ENCODE data around the gene MBD2. TPM values are rescaled to one million over a fixed set of nuclear protein-coding genes. Genes with fewer than 3 reads are reported as not detected.

The MBD2 gene
- total RNA-seq, 1 experiment from 2014 or later = 79.1 TPM

- BruUV-seq (replicated peaks) = no TSS peak
- Histone ChIP-seq H3K9ac (ENCODE audit: low read length) (no peak overlapping the region), H3K36me3 (ENCODE audit: control insufficient read depth in 1 of 2, insufficient read depth in 2 of 2, low read length in 2 of 2) (peaks cover 9 to 26% of the 10 kb centered on the region in 2 experiments; a peak in 3 of 4 replicates), H4K20me1 (ENCODE audit: insufficient read depth) (no peaks in the 10 kb centered on the region), H3K27me3 (ENCODE audit: insufficient read depth, low read length) (no peaks in the 10 kb centered on the region), H3K27ac (ENCODE audit: low read depth, low read length) (no peak overlapping the region), H2AFZ (ENCODE audit: low read depth, low read length, poor library complexity, severe bottlenecking) (no peak overlapping the region), H3K9me3 (ENCODE audit: control insufficient read depth in 1 of 2, insufficient read depth in 1 of 2, low read depth in 1 of 2, low read length in 2 of 2) (no peaks in the 10 kb centered on the region), H3K9me2 (ENCODE audit: insufficient read depth) (no peaks in the 10 kb centered on the region), H3K4me2 (ENCODE audit: low read length) (no peak overlapping the region), H3K4me1 (ENCODE audit: control insufficient read depth in 1 of 2, insufficient read depth in 2 of 2, low read length in 2 of 2) (peaks cover 0 to 12% of the 10 kb centered on the region in 2 experiments; a peak in 2 of 4 replicates), H3K79me2 (ENCODE audit: insufficient read depth, low read length) (peaks cover 12% of the 10 kb centered on the region; the same call in 1 of the 2 replicates), H3K4me3 (replicated peaks in 1 of 2; ENCODE audit: low read depth in 1 of 2, low read length in 2 of 2) (no peak overlapping the region)
- intact Hi-C loops (cut with micrococcal nuclease) = no loop called here
- DNase-seq (ENCODE audit: low read depth, low spot score) (no peak), ATAC-seq (no peak)
- POLR2A ChIA-PET = no interaction called here
- RAD21 ChIA-PET (ENCODE audit: low non-redundant PET in 1 of 2, low total read pairs in 2 of 2, uncharacterized antibody in 2 of 2, unreplicated experiment in 2 of 2) = no interaction called here
- no peak for TF ChIP-seq CTCF (IDR thresholded peaks at IDR 0.05 in 2 of 3, conservative IDR thresholded peaks at IDR 0.05 in 1 of 3; ENCODE audit: borderline replicate concordance in 1 of 3, insufficient read depth in 1 of 3, low read depth in 2 of 3, low read length in 2 of 3)
- no peak for TF ChIP-seq EGR1 (IDR thresholded peaks at IDR 0.05; ENCODE audit: low read depth)
- no peak for TF ChIP-seq YY1 (IDR thresholded peaks at IDR 0.05; ENCODE audit: extremely low read depth, insufficient replicate concordance, low read depth, low read length)
- TF ChIP-seq SP1 (IDR thresholded peaks at IDR 0.05; ENCODE audit: low read depth) = no peak
- TF ChIP-seq ATF3 (IDR thresholded peaks at IDR 0.05) = no peak
- TF ChIP-seq POLR2AphosphoS5 (IDR thresholded peaks at IDR 0.05; ENCODE audit: low read depth, low read length) = no peak
- no peak for TF ChIP-seq JUND (IDR thresholded peaks at IDR 0.05)
- TF ChIP-seq TCF7L2 (IDR thresholded peaks at IDR 0.05; ENCODE audit: borderline replicate concordance, extremely low read depth, insufficient read depth, insufficient read length) = no peak
- CTCF ChIA-PET = no interaction called here
Measured at GRCh38 chr18:54163453-54163852, 61.0 kb downstream of the MBD2 start.

Measured in HCT116 (cell line).